IPS-20b (cell line): Measurements from ENCODE around the gene L1TD1.

Source experiments
- H3K27ac ChIP-seq: one replicate; pipeline ENCODE4 v1.5.1; 2013; ENCODE audit warnings: low read length
- H3K27me3 ChIP-seq: 2 replicates; pipeline ENCODE4 v1.6.1; 2013; ENCODE audit warnings: mild to moderate bottlenecking, low read length, inconsistent platforms; ENCODE audit not compliant: insufficient read depth
- H3K36me3 ChIP-seq: 2 replicates; pipeline ENCODE4 v1.6.1; 2013; ENCODE audit warnings: low read depth, mild to moderate bottlenecking, inconsistent platforms, low read length, moderate library complexity; ENCODE audit not compliant: insufficient read depth
- H3K4me1 ChIP-seq: 2 replicates; pipeline ENCODE4 v1.6.1; 2013; ENCODE audit warnings: mild to moderate bottlenecking, control low read depth, inconsistent platforms, low read length, moderate library complexity; ENCODE audit not compliant: insufficient read depth
- H3K4me3 ChIP-seq: 2 replicates; pipeline ENCODE4 v1.5.1; 2013; ENCODE audit warnings: mild to moderate bottlenecking, low read length, inconsistent platforms
- H3K9ac ChIP-seq: 2 replicates; pipeline ENCODE4 v1.6.1; 2013; ENCODE audit warnings: low read depth, mild to moderate bottlenecking, inconsistent platforms, low read length, moderate library complexity
- H3K9me3 ChIP-seq: 2 replicates; pipeline ENCODE4 v1.6.1; 2013; ENCODE audit warnings: mild to moderate bottlenecking, low read depth, low read length, inconsistent platforms; ENCODE audit not compliant: insufficient read depth

L1TD1 gene

DNA sequence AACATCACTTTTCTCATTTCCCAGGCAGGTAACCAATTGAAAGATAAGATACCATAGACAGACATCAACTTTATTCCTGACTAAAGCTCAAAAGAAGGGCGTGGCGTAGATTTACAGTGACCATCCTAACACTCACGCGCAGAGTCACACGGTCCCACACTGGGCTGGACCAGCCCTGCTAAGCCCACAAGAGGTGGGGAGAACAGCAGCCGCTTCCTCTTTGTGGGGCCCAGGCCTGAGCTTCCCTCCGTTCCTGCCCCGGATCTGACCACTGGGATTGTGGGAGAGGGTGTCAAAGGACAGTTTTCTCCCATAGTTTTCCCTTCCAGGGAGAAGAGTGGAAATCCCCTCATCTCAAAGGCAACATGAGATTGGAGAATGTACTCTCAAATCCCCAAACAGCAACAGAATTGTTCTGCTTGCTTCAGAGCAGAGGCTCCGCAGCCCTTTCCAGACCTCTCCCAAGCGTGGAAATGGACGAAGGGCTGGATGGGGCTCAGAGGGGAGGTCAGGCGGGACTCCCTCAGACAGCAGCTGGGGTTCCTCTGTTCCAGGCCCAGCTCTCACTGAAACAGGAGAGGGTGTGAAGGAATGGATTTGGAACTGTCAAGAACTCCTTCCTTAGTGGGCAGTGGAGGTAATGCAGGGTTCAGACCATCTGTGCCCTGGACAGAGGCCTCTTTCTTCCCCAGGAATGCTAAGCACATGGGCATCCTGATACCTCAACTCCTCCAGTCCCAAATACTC lies 33.7 kb downstream of the L1TD1 start:
- H3K27me3 ChIP-seq = no peaks in the 10 kb centered on the region
- 0 out of 2 replicates have a peak overlapping the region, but pooled peaks have one; percentile 15 for H3K9ac ChIP-seq
- H3K9me3 ChIP-seq = no peaks in the 10 kb centered on the region
- peaks cover 50% of the 10 kb centered on the region for H3K36me3 ChIP-seq
- H3K4me3 ChIP-seq = no peak overlapping the region
- no peak overlapping the region for H3K27ac ChIP-seq
- H3K4me1 ChIP-seq = peaks cover 14% of the 10 kb centered on the region

DNA sequence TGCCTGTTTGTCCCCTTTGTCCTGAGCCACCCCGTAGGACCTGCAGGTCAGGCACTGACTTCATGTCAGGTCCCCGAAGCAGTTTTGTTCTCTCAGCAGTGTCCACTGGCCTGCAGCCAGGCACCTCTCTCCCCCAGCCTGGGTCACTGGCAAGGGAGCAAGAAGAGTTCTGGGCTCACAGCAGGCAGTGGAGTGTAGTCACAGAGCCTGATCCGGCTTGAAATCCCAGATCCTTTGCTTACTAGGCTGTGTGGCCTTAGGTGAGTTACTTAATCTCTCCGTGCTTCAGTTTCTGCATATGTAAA lies 34.2 kb downstream of the L1TD1 start:
- H3K9ac ChIP-seq = peak overlapping the region; percentile 15; the same call in 1 of the 2 replicates

GRCh38 chr1:62229468-62229867 lies 34.8 kb downstream of the L1TD1 start:
- peaks cover 16% of the 10 kb centered on the region for H3K4me1 ChIP-seq
- no peaks in the 10 kb centered on the region for H3K27me3 ChIP-seq
- H3K27ac ChIP-seq = no peak overlapping the region
- peak overlapping the region; percentile 15; the same call in 1 of the 2 replicates for H3K9ac ChIP-seq
- no peak overlapping the region for H3K4me3 ChIP-seq
- H3K9me3 ChIP-seq = no peaks in the 10 kb centered on the region
- peaks cover 42% of the 10 kb centered on the region for H3K36me3 ChIP-seq

More for the DNA sequence above, 34.2 kb downstream of the L1TD1 start:
- Histone ChIP-seq H3K27ac (no peak overlapping the region), H3K36me3 (peaks cover 46% of the 10 kb centered on the region), H3K9me3 (no peaks in the 10 kb centered on the region), H3K4me3 (no peak overlapping the region), H3K4me1 (peaks cover 14% of the 10 kb centered on the region), H3K27me3 (no peaks in the 10 kb centered on the region)

GRCh38 chr1:62229932-62230331 lies 35.3 kb downstream of the L1TD1 start:
- H3K9ac ChIP-seq = no peak overlapping the region
- H3K27me3 ChIP-seq = no peaks in the 10 kb centered on the region
- no peak overlapping the region for H3K27ac ChIP-seq
- no peaks in the 10 kb centered on the region for H3K9me3 ChIP-seq
- H3K4me1 ChIP-seq = peaks cover 20% of the 10 kb centered on the region
- H3K4me3 ChIP-seq = no peak overlapping the region
- peaks cover 41% of the 10 kb centered on the region for H3K36me3 ChIP-seq

- no peak overlapping the region for H3K9ac ChIP-seq
- no peak overlapping the region for H3K4me3 ChIP-seq
- H3K9me3 ChIP-seq = no peaks in the 10 kb centered on the region
- no peak overlapping the region for H3K27ac ChIP-seq
- H3K4me1 ChIP-seq = peaks cover 22% of the 10 kb centered on the region
- peaks cover 36% of the 10 kb centered on the region for H3K36me3 ChIP-seq
- H3K27me3 ChIP-seq = no peaks in the 10 kb centered on the region
Observed at GRCh38 chr1:62230718-62231117, 36.1 kb downstream of the L1TD1 start.

DNA sequence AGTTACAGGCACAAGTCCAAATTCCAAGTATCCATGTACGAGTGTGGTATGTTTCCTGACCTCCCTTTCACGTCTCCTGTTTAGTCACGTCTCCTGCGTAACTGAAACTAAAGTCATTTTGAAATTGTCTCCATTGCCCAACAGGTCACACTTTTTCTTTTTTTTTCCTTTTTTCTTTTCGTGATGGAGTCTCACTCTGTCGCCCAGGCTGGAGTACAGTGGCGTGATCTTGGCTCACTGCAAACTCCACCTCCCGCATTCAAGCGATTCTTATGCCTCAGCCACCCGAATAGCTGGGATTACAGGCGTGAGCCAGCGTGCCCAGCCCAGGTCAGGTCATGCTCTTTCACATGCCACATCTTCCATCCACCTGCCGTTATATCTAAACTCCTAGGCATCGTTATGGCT lies 38.2 kb downstream of the L1TD1 start:
- Histone ChIP-seq H3K27ac (no peak overlapping the region), H3K4me3 (no peak overlapping the region), H3K36me3 (peaks cover 17% of the 10 kb centered on the region), H3K4me1 (peaks cover 31% of the 10 kb centered on the region), H3K9me3 (no peaks in the 10 kb centered on the region), H3K9ac (no peak overlapping the region), H3K27me3 (no peaks in the 10 kb centered on the region)

DNA sequence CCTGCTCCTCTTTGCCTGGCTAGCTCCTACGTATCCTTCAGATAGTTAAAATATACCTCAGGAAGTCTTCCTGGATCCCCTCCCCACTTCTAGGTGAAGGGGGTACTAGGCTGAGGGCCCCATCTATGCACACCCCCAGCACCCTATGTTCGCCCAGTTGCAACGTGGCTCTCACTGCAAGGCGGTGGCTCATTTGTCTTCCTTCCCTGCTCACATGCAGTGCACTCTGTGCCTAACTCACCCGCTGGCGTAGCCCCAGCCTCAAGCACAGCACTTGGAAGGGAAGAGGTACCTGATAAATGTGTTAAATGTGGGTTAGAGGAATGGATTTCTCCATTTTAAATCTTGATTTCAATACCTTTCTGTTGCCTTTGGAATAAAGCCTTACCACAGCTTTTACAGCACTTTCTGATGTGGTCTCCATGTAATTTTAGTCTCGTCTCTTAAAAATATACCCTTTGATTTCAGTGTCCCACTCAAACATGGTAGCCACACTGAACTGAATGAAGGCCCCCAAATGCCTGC lies 39.3 kb downstream of the L1TD1 start:
- Histone ChIP-seq H3K9ac (no peak overlapping the region), H3K27ac (no peak overlapping the region), H3K4me1 (peaks cover 26% of the 10 kb centered on the region), H3K9me3 (no peaks in the 10 kb centered on the region), H3K4me3 (no peak overlapping the region), H3K27me3 (no peaks in the 10 kb centered on the region), H3K36me3 (peaks cover 6% of the 10 kb centered on the region; the same call in 1 of the 2 replicates)

- H3K4me3 ChIP-seq = no peak overlapping the region
- no peak overlapping the region for H3K9ac ChIP-seq
- no peaks in the 10 kb centered on the region for H3K27me3 ChIP-seq
- peaks cover 20% of the 10 kb centered on the region for H3K4me1 ChIP-seq
- H3K27ac ChIP-seq = no peak overlapping the region
- peaks cover 4% of the 10 kb centered on the region; the same call in 1 of the 2 replicates for H3K36me3 ChIP-seq
- no peaks in the 10 kb centered on the region for H3K9me3 ChIP-seq
Observed at GRCh38 chr1:62234688-62235087, 40.0 kb downstream of the L1TD1 start.

GRCh38 chr1:62235576-62235975 lies 40.9 kb downstream of the L1TD1 start:
- Histone ChIP-seq H3K4me1 (peaks cover 16% of the 10 kb centered on the region), H3K27ac (no peak overlapping the region)

GRCh38 chr1:62237361-62237760 lies 42.7 kb downstream of the L1TD1 start:
- peaks cover 16% of the 10 kb centered on the region for H3K4me1 ChIP-seq
- H3K9me3 ChIP-seq = no peaks in the 10 kb centered on the region
- no peaks in the 10 kb centered on the region for H3K27me3 ChIP-seq
- no peak overlapping the region for H3K9ac ChIP-seq
- no peak overlapping the region for H3K4me3 ChIP-seq
- H3K36me3 ChIP-seq = no peaks in the 10 kb centered on the region
- H3K27ac ChIP-seq = no peak overlapping the region

More at GRCh38 chr1:62235576-62235975, 40.9 kb downstream of the L1TD1 start:
- H3K9ac ChIP-seq = no peak overlapping the region
- H3K4me3 ChIP-seq = no peak overlapping the region
- no peaks in the 10 kb centered on the region for H3K9me3 ChIP-seq
- no peaks in the 10 kb centered on the region for H3K27me3 ChIP-seq
- no peaks in the 10 kb centered on the region for H3K36me3 ChIP-seq

GRCh38 chr1:62237950-62238374 lies 43.3 kb downstream of the L1TD1 start:
- Histone ChIP-seq H3K9me3 (no peaks in the 10 kb centered on the region), H3K4me1 (peaks cover 16% of the 10 kb centered on the region), H3K4me3 (no peak overlapping the region), H3K36me3 (no peaks in the 10 kb centered on the region), H3K9ac (no peak overlapping the region), H3K27me3 (no peaks in the 10 kb centered on the region), H3K27ac (no peak overlapping the region)

GRCh38 chr1:62238507-62238906 lies 43.9 kb downstream of the L1TD1 start:
- peaks cover 16% of the 10 kb centered on the region for H3K4me1 ChIP-seq
- H3K9me3 ChIP-seq = no peaks in the 10 kb centered on the region
- H3K4me3 ChIP-seq = no peak overlapping the region
- H3K27ac ChIP-seq = no peak overlapping the region
- no peaks in the 10 kb centered on the region for H3K36me3 ChIP-seq
- H3K27me3 ChIP-seq = no peaks in the 10 kb centered on the region
- no peak overlapping the region for H3K9ac ChIP-seq
